ENCODE data around the gene ODAD4. TPM values are rescaled to one million over a fixed set of nuclear protein-coding genes. Genes with fewer than 3 reads are reported as not detected.
"Not testable (repeated sequence)": the region's sequence is repeated elsewhere in the genome, so short reads cannot be mapped to it uniquely, and the experiment has no call there.

ODAD4 gene
- total RNA-seq, 2 donors from 2014 or later, result 0.12 to 0.20 TPM

- ATAC-seq; intact Hi-C loops (cut with DNase I, micrococcal nuclease); DNase-seq: not testable (repeated sequence)
These were observed 81.9 kb downstream of the ODAD4 start for GRCh38 chr17:42012363-42012762.

DNA sequence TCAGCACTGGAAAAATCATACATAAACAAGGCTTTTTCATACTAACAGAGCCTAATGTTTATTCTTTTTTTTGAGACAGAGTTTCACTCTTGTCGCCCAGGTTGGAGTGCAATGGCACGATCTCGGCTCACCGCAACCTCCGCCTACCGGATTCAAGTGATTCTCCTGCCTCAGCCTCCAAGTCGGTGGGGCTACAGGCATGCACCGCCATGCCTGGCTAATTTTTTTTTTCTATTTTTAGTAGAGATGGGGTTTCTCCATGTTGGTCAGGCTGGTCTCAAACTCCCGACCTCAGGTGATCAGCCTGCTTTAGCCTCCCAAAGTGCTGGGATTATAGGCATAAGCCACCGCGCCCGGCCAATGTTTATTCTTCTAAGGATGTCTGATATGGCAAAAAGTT lies 83.3 kb downstream of the ODAD4 start:
- DNase-seq; ATAC-seq; intact Hi-C loops (cut with DNase I, micrococcal nuclease): not testable (repeated sequence)

Other genes with a start within 250 kb of the ODAD4 start
- gene EIF1, start 241.7 kb upstream of the ODAD4 start, total RNA-seq, result 100 to 1,000 TPM; 596 to 603 TPM
- not detected for gene GAST, start 218.3 kb upstream of the ODAD4 start, total RNA-seq
- under 1 TPM; 0.42 to 0.73 TPM for gene HAP1, start 196.0 kb upstream of the ODAD4 start, total RNA-seq
- gene JUP, start 143.9 kb upstream of the ODAD4 start, total RNA-seq, result 100 to 1,000 TPM; 343 to 345 TPM
- gene P3H4, start 118.7 kb upstream of the ODAD4 start, total RNA-seq, result 10 to 100 TPM; 10.7 to 15.3 TPM
- gene FKBP10, start 117.6 kb upstream of the ODAD4 start, total RNA-seq, result 10 to 100 TPM in 1 of 2 donors, 1 to 10 TPM in 1; 4.2 to 10.8 TPM
- gene NT5C3B, start 94.4 kb upstream of the ODAD4 start, total RNA-seq, result 10 to 100 TPM; 16.0 to 18.8 TPM
- not detected for gene KLHL10, start 92.8 kb upstream of the ODAD4 start, total RNA-seq
- 1 to 10 TPM; 6.5 to 8.9 TPM for gene KLHL11, start 65.2 kb upstream of the ODAD4 start, total RNA-seq
- 100 to 1,000 TPM in 1 of 2 donors, 10 to 100 TPM in 1; 88.2 to 125 TPM for gene ACLY, start 11.7 kb upstream of the ODAD4 start, total RNA-seq
- 10 to 100 TPM; 45.6 to 53.6 TPM for gene CNP, start 36.2 kb downstream of the ODAD4 start, total RNA-seq
- 10 to 100 TPM; 76.5 to 84.6 TPM for gene DNAJC7, start 86.8 kb downstream of the ODAD4 start, total RNA-seq
- gene NKIRAS2, start 89.5 kb downstream of the ODAD4 start, total RNA-seq, result 10 to 100 TPM; 29.4 to 31.9 TPM
- gene C17orf113, start 120.0 kb downstream of the ODAD4 start, total RNA-seq, result 1 to 10 TPM; 1.8 to 2.5 TPM
- under 1 TPM; 0.34 to 0.40 TPM for gene ZNF385C, start 167.9 kb downstream of the ODAD4 start, total RNA-seq
- gene DHX58, start 182.1 kb downstream of the ODAD4 start, total RNA-seq, result 10 to 100 TPM; 10.8 to 12.3 TPM
- gene KAT2A, start 190.8 kb downstream of the ODAD4 start, total RNA-seq, result 10 to 100 TPM; 23.6 TPM
- gene HSPB9, start 192.2 kb downstream of the ODAD4 start, total RNA-seq, result not detected
- gene RAB5C, start 224.4 kb downstream of the ODAD4 start, total RNA-seq, result 100 to 1,000 TPM; 166 TPM